Measurements from ENCODE around the gene STRN. TPM values are rescaled to one million over a fixed set of nuclear protein-coding genes. Genes with fewer than 3 reads are reported as not detected.
"Not testable (repeated sequence)": the region's sequence is repeated elsewhere in the genome, so short reads cannot be mapped to it uniquely, and the experiment has no call there.

STRN gene
- total RNA-seq, 1 donor from 2014 or later = 19.6 TPM

GRCh38 chr2:36911012-36911411, 55.3 kb downstream of the STRN start:
- DNase-seq (ENCODE audit: low read depth, low spot score) = no peak

DNA sequence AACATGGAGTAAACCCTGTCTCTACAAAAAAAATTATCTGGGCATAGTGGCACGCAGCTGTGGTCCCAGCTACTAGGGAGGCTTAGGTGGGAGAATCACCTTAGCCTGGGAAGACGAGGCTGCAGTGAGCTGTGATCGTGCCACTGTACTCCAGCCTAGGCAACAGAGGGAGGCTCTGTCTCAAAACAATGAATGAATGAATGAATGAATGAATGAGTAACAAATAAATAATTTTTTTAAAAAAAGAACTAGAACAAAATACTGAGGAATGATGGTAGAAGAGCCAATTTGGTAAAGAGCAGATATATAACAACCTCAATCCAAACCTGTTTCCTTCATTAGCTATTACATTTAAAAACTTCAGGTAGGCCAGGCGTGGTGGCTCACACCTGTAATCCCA, 60.1 kb downstream of the STRN start:
- no peak for DNase-seq (ENCODE audit: low read depth, low spot score)

GRCh38 chr2:36904636-36905035, 61.7 kb downstream of the STRN start:
- no peak for DNase-seq (ENCODE audit: low read depth, low spot score)

GRCh38 chr2:36902385-36903120, 63.8 kb downstream of the STRN start:
- no peak for DNase-seq (ENCODE audit: low read depth, low spot score)

DNA sequence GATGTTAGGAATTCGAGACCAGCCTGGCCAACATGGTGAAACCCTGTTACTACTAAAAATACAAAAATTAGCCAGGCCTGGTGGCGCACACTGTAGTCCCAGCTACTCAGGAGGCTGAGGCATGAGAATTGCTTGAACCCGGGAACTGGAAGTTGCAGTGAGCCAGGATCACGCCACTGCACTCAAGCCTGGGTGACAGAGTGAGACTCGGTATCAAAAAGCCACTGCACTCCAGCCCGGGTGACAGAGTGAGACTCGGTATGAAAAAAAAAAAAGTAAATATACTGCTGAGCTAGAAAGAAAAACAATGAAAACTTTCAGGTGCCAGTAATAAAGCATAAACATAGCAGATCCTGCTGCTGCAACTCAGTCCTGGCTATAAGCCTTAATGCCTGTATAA, 73.5 kb downstream of the STRN start:
- no peak for DNase-seq (ENCODE audit: low read depth, low spot score)

DNA sequence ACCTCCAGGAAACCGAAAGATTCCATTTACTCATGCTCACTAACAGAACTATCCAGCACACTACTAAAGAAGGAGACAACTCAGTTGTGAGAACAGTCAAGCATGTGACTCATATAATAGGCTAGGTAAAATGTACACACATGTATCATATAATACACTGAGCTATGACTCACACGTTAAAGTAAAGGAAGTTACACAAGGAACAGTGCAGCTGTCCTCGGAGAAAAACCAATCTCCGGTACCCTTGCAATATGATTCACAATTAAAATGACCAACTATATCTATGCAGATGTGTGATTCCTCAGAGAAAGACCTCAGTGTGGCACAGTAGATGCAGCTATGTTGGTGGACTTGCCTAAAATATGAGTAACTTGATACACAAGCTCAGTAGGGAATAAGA, 76.5 kb downstream of the STRN start:
- DNase-seq (ENCODE audit: low read depth, low spot score) = peak; percentile 78

DNA sequence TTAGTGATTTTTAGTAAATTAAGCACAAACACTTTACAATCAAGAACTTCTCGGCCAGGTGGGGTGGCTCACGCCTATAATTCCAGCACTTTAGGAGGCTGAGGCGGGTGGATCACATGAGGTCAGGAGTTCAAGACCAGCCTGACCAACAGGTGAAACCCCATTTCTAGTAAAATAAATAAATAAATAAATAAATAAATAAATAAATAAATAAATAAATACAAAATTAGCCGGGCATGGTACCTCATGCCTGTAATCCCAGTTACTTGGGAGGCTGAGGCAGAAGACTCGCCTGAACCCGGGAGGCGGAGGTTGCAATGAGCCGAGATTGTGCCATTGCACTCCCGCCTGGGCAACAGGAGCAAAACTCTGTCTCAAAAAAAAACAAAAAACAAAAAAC, 79.2 kb downstream of the STRN start:
- not testable (repeated sequence) for DNase-seq (ENCODE audit: low read depth, low spot score)

GRCh38 chr2:36886664-36887063, 79.7 kb downstream of the STRN start:
- DNase-seq (ENCODE audit: low read depth, low spot score) = no peak

DNA sequence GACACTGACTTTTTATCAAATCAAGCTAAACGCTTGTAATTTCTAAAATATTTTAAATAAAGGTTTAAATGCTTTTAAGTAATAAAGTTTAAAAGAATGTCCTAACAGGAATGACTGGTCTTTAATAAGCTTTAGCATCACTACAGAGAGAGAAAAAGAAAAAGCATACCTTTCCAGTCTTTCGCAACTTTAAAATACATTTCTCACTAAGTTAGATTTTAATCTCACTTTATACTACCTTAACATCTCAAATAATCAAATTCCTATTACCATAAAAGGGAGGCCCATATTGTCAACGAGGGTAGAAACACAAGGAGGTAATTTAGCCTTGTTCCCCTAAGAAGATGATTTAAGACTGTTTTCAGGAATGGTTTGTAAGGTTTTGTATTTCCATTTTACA, 80.7 kb downstream of the STRN start:
- DNase-seq (ENCODE audit: low read depth, low spot score) = no peak

GRCh38 chr2:36882532-36882931, 83.8 kb downstream of the STRN start:
- DNase-seq (ENCODE audit: low read depth, low spot score) = no peak

DNA sequence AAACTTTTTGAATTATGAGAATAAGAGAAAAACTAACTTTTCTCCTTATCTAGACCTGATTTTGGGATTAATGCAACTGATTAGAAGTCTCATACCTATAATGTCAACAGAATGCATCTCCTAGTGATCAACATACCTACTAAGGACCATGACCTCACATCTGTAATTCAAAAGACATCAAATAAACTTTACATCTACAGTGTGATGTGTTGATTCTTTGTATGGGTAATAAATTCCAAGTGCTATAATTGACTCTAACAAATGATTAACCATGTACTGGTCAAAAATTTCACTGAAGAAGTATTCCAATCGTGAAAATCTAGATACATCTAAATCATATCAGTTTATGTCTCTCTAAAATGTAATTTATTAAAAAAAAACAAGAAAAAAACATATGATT, 84.5 kb downstream of the STRN start:
- DNase-seq (ENCODE audit: low read depth, low spot score) = no peak

DNA sequence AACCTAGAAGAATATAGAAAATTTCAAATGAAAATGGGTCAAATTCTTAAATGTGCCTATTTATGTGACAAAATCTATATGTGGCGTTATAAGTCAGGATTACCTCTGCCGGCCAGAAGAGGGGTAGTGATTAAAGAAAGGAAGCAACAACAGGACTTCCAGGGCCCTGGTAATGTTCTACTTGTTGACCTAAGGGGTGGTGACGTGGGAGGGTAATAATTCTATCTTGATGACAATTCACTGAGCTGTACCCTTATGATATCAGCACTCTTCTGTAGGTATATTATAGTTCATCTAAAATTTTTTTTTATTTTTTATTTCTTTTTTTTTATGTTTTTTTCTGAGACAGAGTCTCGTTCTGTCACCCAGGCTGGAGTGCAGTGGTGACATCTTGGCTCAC, 87.9 kb downstream of the STRN start:
- no peak for DNase-seq (ENCODE audit: low read depth, low spot score)

DNA sequence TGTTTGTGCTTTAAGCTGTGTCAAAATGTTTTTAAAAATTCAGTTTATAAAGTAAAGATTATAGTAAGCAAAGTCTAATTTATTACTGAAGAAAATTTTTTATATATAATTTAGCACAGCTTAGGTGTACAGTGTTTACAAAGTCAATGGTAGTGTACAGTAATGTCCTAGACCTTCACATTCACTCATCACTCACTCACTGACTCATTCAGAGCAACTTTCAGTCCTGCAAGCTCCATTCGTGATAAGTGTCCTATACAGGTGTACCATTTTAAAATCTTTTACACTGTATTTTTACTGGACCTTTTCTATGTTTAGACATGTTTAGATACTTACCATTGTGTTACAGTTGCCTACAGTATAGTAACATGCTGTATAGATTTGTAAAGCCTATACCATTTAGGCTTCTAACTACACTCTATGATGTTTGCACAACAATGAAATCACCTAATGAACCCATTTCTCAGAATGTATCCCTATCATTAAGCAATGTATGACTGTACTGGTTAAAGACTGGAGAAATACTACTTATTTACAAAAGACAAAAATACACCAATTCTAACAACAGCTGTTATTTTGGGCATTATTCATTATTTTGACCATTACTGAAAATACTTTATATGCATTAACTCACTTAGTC, 95.1 kb downstream of the STRN start:
- no peak for DNase-seq (ENCODE audit: low read depth, low spot score)

GRCh38 chr2:36869606-36870005, 96.7 kb downstream of the STRN start:
- no peak for DNase-seq (ENCODE audit: low read depth, low spot score)

GRCh38 chr2:36861896-36862295, 104.4 kb downstream of the STRN start:
- DNase-seq (ENCODE audit: low read depth, low spot score) = no peak

GRCh38 chr2:36859366-36859792, 107.0 kb downstream of the STRN start:
- no peak for DNase-seq (ENCODE audit: low read depth, low spot score)

DNA sequence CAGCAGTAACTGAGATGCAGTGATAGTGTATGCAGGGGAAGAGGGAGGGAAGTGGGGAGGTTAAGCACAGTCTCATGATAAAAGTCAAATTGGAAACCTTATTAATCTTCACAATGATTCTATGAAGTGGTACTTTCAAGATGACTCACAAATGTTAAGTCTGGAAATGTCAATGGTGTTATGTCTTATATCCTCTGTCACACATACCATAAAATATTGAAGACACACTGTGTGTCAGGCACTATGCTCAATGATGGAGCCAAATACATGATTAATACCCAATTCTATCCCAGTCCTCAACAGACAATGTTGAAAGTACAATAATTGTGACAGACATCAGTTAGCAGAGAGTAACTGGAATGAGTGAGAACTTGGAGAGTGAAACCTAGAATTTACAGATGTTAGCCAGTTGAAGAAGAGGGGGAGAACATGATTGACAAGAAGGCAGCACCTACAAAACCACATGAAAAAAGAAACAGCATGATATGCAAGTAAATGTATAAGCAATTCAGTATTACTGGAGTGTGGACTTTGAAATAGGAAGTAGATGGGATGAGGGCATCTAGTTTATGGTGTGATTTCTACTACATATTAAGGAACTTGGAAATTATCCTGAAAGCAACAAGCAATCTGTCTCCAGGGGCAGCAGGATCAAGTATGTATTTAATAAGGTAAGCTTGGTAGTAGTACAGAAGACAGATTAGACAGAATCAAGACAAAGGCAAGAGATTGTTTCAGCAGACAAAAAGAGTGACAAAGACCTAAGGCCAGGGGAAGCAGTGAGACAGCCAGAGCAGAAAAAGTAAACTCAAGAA, 107.6 kb downstream of the STRN start:
- DNase-seq (ENCODE audit: low read depth, low spot score) = no peak

DNA sequence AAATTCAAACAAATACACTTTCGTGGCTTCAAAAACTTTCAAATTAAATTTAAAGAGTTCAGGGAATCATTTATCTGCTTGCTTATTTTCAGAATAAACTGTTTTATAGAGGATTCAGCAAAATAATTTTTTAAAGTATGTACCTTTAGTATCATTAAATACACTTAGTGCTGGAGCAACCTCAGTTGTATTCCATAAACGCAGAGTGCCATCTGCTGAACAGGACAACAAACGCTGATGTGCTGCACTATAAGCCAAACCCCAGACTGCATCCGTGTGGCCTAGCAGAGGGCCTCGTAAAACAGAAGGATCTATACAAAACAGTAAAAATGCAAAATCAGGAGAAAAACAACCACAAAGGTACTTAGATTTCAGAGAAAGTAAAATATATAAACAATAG, 108.6 kb downstream of the STRN start:
- DNase-seq (ENCODE audit: low read depth, low spot score) = no peak

- DNase-seq (ENCODE audit: low read depth, low spot score) = no peak
Observed at GRCh38 chr2:36855429-36855828, 110.9 kb downstream of the STRN start.

- no peak for DNase-seq (ENCODE audit: low read depth, low spot score)
Observed at GRCh38 chr2:36854241-36854640, 112.1 kb downstream of the STRN start.

GRCh38 chr2:36849265-36849664, 117.1 kb downstream of the STRN start:
- no peak for DNase-seq (ENCODE audit: low read depth, low spot score)

- no peak for DNase-seq (ENCODE audit: low read depth, low spot score)
Observed at GRCh38 chr2:36843838-36844237, 122.5 kb downstream of the STRN start.

All from pulmonary artery endothelial cell (primary cell).